K562 (cell line): ENCODE measurements around the gene RNF181. TPM values are rescaled to one million over a fixed set of nuclear protein-coding genes. Genes with fewer than 3 reads are reported as not detected.

Experiments used
- BRF2 ChIP-seq: IDR thresholded peaks from 3 replicates; pipeline ENCODE4 v1.6.1; 2011; ENCODE audit warnings: borderline replicate concordance, mild to moderate bottlenecking; ENCODE audit not compliant: insufficient read length, insufficient read depth
- CBX3 ChIP-seq, 2 experiments: IDR thresholded peaks; 1 replicate in 1 of 2; 2 replicates in 1 of 2; pipeline ENCODE4 v1.6.1; 2012; ENCODE audit warnings: inconsistent platforms in 2 of 2, low read length in 2 of 2, borderline replicate concordance in 1 of 2, control low read depth in 1 of 2
- CBX5 ChIP-seq: IDR thresholded peaks from 2 replicates; pipeline ENCODE4 v1.6.1; 2014; ENCODE audit warnings: low read depth, borderline replicate concordance
- CHD2 ChIP-seq: IDR thresholded peaks from 2 replicates; pipeline ENCODE4 v1.6.1; 2011; ENCODE audit warnings: low read depth, low read length
- ETV1 ChIP-seq: fragments of 450-650 bp; conservative IDR thresholded peaks from 2 replicates; pipeline ENCODE4 v1.6.1; 2016; ENCODE audit warnings: missing genetic modification characterization, control low read depth, low read depth, missing compliant biosample characterization
- KDM5B ChIP-seq: fragments of 200-600 bp; sonication (generic); IDR thresholded peaks from 2 replicates; pipeline ENCODE4 v1.6.1; 2012; ENCODE audit warnings: low read depth, mild to moderate bottlenecking, moderate library complexity, low read length, control low read depth, inconsistent platforms; ENCODE audit not compliant: insufficient replicate concordance
- MEF2A ChIP-seq: IDR thresholded peaks from 2 replicates; pipeline ENCODE4 v1.6.1; 2011; ENCODE audit warnings: low read depth, mild to moderate bottlenecking, low read length, moderate library complexity; ENCODE audit not compliant: control insufficient read depth
- MTA3 ChIP-seq: fragments of 450-650 bp; formaldehyde crosslinking; IDR thresholded peaks from 2 replicates; pipeline ENCODE4 v1.6.1; 2017; ENCODE audit warnings: mild to moderate bottlenecking, borderline replicate concordance
- MTF1 ChIP-seq: fragments of 250-450 bp; sonication (Bioruptor Pico); IDR thresholded peaks from 2 replicates; pipeline ENCODE4 v1.9.0; 2021; ENCODE audit warnings: moderate library complexity, mild to moderate bottlenecking, inconsistent platforms, borderline replicate concordance
- POLR2AphosphoS5 ChIP-seq: IDR thresholded peaks from 2 replicates; pipeline ENCODE4 v1.6.1; 2011; ENCODE audit warnings: mild to moderate bottlenecking, low read depth, low read length, moderate library complexity; ENCODE audit not compliant: control insufficient read depth, insufficient read depth
- SIN3A ChIP-seq, 2 experiments: fragments of 150-350 bp in 1 of 2; IDR thresholded peaks; 2 replicates each; pipeline ENCODE4 v1.6.1; 2011 to 2016; ENCODE audit warnings: borderline replicate concordance in 2 of 2, low read depth in 2 of 2, low read length in 2 of 2, mild to moderate bottlenecking in 2 of 2, moderate library complexity in 2 of 2; ENCODE audit not compliant: control insufficient read depth in 1 of 2
- TAF7 ChIP-seq: fragments of 450-650 bp; IDR thresholded peaks from 2 replicates; pipeline ENCODE4 v1.6.1; 2016; ENCODE audit warnings: missing genetic modification characterization, missing compliant biosample characterization
- TBP ChIP-seq: optimal IDR thresholded peaks from 2 replicates; pipeline ENCODE3; 2011; ENCODE audit warnings: low read depth, low read length, improper control_type of control experiment
- TEAD1 ChIP-seq, 2 experiments: fragments of 450-650 bp in 1 of 2; sonication (generic) in 1 of 2; formaldehyde crosslinking; IDR thresholded peaks; 2 replicates each; pipeline versions ENCODE4 v1.4.0 to v1.8.0; 2020 to 2022; ENCODE audit warnings: mild to moderate bottlenecking in 2 of 2, missing genetic modification reagents in 1 of 2
- TEAD4 ChIP-seq, 2 experiments: sonication (generic) in 1 of 2; formaldehyde crosslinking in 1 of 2; IDR thresholded peaks; 2 replicates each; pipeline versions ENCODE4 v1.6.1 to v1.8.0; 2012 to 2022; ENCODE audit warnings: borderline replicate concordance in 1 of 2, inconsistent platforms in 1 of 2, low read length in 1 of 2, mild to moderate bottlenecking in 1 of 2, missing genetic modification reagents in 1 of 2
- XRCC3 ChIP-seq: fragments of 450-650 bp; IDR thresholded peaks from 2 replicates; pipeline ENCODE4 v1.6.1; 2017; ENCODE audit warnings: mild to moderate bottlenecking, moderate library complexity
- ZEB2 ChIP-seq: fragments of 450-650 bp; IDR thresholded peaks from 2 replicates; pipeline ENCODE4 v1.6.1; 2016
- ZNF124 ChIP-seq: sonication (generic); formaldehyde crosslinking; IDR thresholded peaks from 2 replicates; pipeline ENCODE4 v1.8.1; 2022; ENCODE audit warnings: missing genetic modification reagents
- ZNF408 ChIP-seq: fragments of 250-450 bp; sonication (Bioruptor Pico); IDR thresholded peaks from 2 replicates; pipeline ENCODE4 v1.4.0; 2020; ENCODE audit warnings: low read depth, mild to moderate bottlenecking, moderate library complexity
- ZNF707 ChIP-seq: fragments of 250-450 bp; sonication (Bioruptor Pico); conservative IDR thresholded peaks from 2 replicates; pipeline ENCODE4 v1.8.0; 2022; ENCODE audit warnings: inconsistent platforms, mild to moderate bottlenecking, moderate library complexity
- ZNF785 ChIP-seq: fragments of 250-450 bp; sonication (Bioruptor Pico); IDR thresholded peaks from 2 replicates; pipeline ENCODE4 v1.4.0; 2020; ENCODE audit warnings: mild to moderate bottlenecking
- polyA plus RNA-seq, 8 experiments: library from polyadenylated mRNA; depleted of rRNA in 4 of 8; stranded (reverse) in 5 of 8; unstranded in 3 of 8; fragments of >200 nt; fragmentation: Nextera tagmentation in 2 of 8; fragmentation: Illumina TruSeq in 1 of 8; extraction: Ambion mirVana in 2 of 8; extraction: Trizol in 1 of 8; gene quantifications; 2 replicates each; pipeline versions ENCODE4 v1.2.1 to v1.2.3, GENCODE V29; 2011 to 2014; ENCODE audit warnings: inconsistent platforms in 1 of 8, missing spikeins in 1 of 8
- total RNA-seq, 7 experiments: library from RNA; depleted of rRNA in 6 of 7; stranded (reverse); fragments of >200 nt in 6 of 7; fragmentation: Illumina TruSeq in 2 of 7; extraction: Trizol in 2 of 7; gene quantifications; 2 replicates each; pipeline versions ENCODE4 v1.2.1 to v1.2.3, GENCODE V29; 2011 to 2021; ENCODE audit warnings: low replicate concordance in 1 of 7
- TF ChIP-seq, protein P1 (sequence below): fragments of 450-650 bp; formaldehyde crosslinking; IDR thresholded peaks from 2 replicates; pipeline ENCODE4 v1.4.0; 2020; ENCODE audit warnings: mild to moderate bottlenecking, moderate library complexity

Gene RNF181
- total and polyA plus RNA-seq, 9 of the 15 experiments (the other 6 are each of a cell fraction or from before 2014, with no cell fraction given): 139 to 492 (median 253) TPM

- TF ChIP-seq ZNF124 (CRISPR knock-in tag) (no peak), ZNF408 (no peak), ZNF707 (CRISPR knock-in tag) (no peak), ZNF785 (no peak), MTA3 (no peak), TBP (peak; percentile 59), SIN3A (IDR thresholded peaks at IDR 0.05; ENCODE audit: borderline replicate concordance in 2 of 2, control insufficient read depth in 1 of 2, low read depth in 2 of 2, low read length in 2 of 2) (peak in 1 of 2 experiments; percentile 37; a peak in 2 of 4 replicates), ZEB2 (peak; percentile 86), KDM5B (peak; percentile 55), TEAD4 (IDR thresholded peaks at IDR 0.05; ENCODE audit: low read length) (0 out of 2 replicates have a peak, but pooled peaks have one; percentile 10), TEAD4 (CRISPR knock-in tag; IDR thresholded peaks at IDR 0.05; ENCODE audit: borderline replicate concordance) (no peak), CBX3 (IDR thresholded peaks at IDR 0.05; ENCODE audit: borderline replicate concordance in 1 of 2, low read length in 2 of 2) (0 out of 3 replicates have a peak, but pooled peaks of 1 of the 2 experiments have one; percentile 35), TAF7 (tag) (peak; percentile 53), MEF2A (peak; percentile 4; the same call in 1 of the 2 replicates), TEAD1 (CRISPR knock-in tag; IDR thresholded peaks at IDR 0.05) (peak in 1 of 2 experiments; percentile 21; a peak in 1 of 4 replicates), XRCC3 (no peak), BRF2 (no peak), MTF1 (no peak), POLR2AphosphoS5 (peak; percentile 50; the same call in 1 of the 2 replicates), ETV1 (tag) (0 out of 2 replicates have a peak, but pooled peaks have one; percentile 17), CBX5 (no peak), CHD2 (no peak)
- TF ChIP-seq, protein P1, sequence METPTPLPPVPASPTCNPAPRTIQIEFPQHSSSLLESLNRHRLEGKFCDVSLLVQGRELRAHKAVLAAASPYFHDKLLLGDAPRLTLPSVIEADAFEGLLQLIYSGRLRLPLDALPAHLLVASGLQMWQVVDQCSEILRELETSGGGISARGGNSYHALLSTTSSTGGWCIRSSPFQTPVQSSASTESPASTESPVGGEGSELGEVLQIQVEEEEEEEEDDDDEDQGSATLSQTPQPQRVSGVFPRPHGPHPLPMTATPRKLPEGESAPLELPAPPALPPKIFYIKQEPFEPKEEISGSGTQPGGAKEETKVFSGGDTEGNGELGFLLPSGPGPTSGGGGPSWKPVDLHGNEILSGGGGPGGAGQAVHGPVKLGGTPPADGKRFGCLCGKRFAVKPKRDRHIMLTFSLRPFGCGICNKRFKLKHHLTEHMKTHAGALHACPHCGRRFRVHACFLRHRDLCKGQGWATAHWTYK (CRISPR knock-in tag): peak; percentile 61; the same call in 1 of the 2 replicates
Observed at GRCh38 chr2:85577386-85578242, 17.9 kb upstream of the RNF181 start, which contains the start of gene VAMP8 (continued).
